Skeletal muscle cell (primary cell): ENCODE results near the gene CDH20.

ENCODE experiments used
- DNase-seq: peaks from one replicate; pipeline ENCODE4 v3.0.0-alpha.2; 2010; ENCODE audit warnings: low read depth
- H3K4me3 ChIP-seq: 2 replicates; pipeline ENCODE4 v1.5.1; 2011; ENCODE audit warnings: low read depth, mild to moderate bottlenecking, control low read depth, low read length, moderate library complexity

CDH20 gene

DNA sequence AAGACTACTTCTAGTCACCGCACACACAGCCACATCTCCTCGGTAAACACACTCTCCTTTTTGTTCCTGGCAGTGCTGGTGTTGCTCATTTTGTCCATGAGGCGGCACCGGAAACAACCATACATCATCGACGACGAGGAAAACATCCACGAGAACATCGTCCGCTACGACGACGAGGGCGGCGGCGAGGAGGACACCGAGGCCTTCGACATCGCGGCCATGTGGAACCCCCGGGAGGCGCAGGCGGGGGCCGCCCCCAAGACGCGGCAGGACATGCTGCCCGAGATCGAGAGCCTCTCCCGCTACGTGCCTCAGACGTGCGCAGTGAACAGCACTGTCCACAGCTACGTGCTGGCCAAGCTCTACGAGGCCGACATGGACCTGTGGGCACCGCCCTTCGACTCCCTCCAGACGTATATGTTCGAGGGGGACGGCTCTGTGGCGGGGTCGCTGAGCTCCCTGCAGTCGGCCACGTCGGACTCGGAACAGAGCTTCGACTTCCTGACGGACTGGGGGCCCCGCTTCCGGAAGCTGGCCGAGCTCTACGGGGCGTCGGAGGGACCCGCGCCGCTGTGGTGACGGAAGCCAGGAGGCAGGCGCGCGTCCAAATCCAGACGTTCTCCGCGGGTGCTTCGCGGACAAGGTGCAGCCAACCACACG is 221.0 kb downstream of the CDH20 start:
- H3K4me3 ChIP-seq, result no peak overlapping the region
- no peak for DNase-seq

DNA sequence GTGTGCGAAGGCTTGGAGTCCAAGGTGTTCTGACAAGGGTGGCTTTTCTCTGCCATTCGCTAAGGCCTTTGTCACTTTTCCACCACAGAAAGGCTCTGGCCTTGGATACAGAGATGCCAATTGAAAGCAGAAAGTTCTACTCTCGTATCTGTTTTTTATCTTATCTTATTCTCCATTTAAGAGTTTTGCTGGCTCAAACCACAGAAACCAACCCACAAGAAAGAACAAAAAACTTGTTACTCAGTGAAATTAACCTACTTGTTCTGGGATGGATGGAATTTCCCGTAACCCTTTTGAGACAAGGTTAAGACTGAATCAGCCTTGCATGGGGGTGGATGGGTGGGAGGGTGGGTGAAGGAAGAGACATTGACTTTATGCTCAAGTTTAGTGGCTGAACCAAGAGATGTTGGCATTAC is 221.7 kb downstream of the CDH20 start:
- no peak overlapping the region for H3K4me3 ChIP-seq
- no peak for DNase-seq

DNA sequence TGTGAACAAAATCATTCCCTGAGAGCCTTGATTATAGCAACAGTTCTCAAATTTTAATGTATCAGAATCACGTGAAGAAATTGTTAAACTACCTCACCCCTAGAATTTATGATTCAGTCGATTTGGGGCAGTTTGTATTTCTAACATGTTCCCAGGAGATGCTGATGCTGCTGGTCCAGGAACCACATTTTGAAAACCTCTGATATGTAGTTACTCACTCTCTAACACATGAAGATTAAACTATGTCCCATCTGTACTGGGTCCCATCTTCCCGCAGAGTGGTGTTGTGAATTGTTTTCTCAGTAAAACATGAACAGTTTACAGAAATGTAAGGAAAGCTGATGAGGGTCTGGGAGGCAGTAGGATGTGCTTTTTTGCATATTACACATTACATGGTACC is 223.1 kb downstream of the CDH20 start:
- no peak for DNase-seq
- no peak overlapping the region for H3K4me3 ChIP-seq

DNA sequence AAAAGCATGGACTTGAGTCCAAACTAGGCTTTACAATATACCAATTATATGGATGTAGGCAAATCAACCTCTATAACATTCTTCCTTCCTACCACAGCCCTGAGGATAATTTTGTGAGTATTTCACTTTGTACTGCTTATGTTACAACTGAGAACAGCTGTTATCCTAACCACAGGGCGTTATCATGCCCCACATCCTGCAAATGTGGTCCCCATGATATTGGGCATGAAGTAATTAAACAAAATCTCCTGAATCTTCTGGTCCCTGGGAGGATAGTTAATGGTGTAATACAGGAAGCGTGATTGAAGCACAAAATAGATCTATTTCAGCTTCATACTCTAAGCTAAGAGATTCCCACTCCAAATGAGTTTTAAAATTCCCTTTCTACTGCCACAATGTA is 223.6 kb downstream of the CDH20 start:
- no peak overlapping the region for H3K4me3 ChIP-seq
- DNase-seq, result no peak

DNA sequence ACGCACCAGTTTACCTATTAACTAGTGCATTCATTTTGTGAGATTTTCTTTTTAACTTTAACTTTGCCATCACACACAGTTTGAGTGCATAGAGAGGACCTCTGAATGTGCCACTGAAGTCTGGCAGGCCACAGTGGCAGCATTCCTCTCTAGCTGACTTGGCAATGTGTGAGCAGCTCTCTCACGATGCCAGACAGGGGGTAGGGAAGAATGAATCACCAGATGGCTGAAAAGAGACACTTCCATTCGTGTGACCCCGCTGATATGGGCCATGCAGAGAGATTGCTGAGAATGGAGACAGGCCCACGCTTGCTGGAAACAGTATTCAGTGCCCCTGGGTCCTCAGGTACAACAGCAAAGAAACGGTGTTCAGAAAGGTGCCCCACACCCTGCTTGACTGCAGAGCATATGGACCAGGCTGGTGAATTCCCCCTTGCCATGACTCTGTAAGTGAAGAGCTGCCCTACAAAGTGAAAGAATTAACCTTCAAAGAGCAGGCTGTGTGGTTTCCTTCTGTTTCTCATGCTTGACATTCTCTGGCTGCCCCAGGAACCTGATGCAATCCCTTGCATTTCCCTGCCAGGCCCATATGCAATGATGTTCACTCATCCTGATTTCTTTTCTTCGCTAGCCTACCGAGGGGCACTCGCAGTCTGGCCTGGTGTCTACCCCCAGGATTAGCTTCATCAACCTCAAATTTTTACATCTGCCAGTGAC is 236.1 kb downstream of the CDH20 start:
- peak; percentile 60 for DNase-seq
- no peak overlapping the region for H3K4me3 ChIP-seq

DNA sequence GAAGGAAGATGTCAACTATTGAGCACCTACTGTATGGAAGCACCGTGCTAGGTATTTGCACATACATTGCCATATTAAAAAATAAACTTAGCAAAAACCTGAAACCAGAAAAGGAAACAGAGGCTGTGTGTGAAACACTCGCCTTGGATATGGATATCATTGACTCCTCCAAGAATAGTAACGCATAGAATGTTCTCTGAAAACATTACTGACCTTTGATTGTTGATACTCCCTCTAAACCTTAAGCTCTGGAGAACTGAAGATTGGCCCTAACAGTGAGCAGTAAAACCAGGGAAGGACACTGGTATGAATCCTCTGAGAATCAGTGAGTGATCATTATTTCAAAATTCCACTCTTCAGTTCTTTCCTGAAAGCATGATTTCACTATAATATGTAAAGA is 236.8 kb downstream of the CDH20 start:
- DNase-seq, result no peak
- no peak overlapping the region for H3K4me3 ChIP-seq

DNA sequence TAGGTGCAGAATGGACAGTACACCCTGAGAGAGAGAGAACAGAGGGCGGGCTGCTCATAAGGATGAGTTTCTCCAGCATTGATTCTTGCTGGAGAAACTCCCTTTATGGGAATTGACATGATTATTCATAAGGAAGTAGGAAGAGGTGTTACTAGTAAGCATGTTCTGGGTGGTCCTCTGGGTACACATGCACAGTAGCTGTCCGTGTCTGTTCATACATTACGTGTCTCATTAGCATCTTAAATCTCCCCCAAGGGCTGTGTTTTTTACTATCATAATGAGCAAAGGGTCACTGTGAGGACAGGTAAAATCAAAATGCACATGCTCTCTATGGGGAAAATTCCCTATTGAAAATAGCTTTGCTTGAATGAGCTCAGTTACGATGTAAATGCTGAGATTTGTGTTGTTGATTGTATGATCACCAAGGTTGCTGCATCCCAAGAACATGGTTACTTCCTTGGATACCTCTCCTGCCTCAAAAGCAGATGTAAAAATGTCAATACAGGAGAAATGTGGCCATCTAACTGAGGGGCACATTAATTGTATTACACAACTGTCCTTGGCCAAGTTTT is 238.9 kb downstream of the CDH20 start:
- no peak for DNase-seq
- H3K4me3 ChIP-seq, result no peak overlapping the region

DNA sequence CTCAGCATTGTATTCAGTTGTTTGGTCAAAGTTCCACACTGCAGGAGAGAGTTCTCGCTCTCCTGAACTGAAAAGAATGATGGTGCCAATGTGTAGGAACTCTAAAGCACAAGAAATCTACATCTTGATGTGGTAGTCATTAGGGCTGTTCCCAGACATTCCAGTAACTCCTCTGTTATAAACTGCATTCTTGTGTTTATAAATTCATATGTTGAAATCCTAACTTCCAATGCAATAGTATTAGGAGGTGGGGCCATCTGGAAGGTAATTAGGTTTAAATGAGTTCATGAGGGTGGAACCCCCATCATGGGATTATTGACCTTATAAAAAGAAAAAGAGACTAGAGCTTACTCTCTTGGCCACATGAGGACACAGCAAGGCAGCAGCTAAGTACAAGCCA is 239.6 kb downstream of the CDH20 start:
- H3K4me3 ChIP-seq, result no peak overlapping the region
- DNase-seq, result no peak

DNA sequence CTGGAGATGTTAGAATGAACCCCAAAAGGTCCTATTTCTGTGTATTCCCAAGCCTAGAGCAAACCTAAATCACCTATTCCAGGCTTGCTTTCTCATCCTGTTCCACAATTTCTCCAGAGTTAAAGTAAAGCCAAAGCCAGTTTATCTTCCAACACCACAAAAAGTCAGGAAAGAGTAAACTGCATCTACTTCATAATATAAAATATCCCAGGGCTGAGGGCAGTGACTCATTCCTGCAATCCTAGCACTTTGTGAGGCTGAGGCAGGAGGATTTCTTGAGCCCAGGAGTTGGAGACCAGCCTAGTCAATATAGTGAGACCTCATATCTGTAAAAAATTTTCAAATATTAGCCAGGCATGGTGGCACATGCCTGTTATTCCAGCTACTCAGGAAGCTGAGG is 241.4 kb downstream of the CDH20 start:
- H3K4me3 ChIP-seq, result no peak overlapping the region
- DNase-seq, result no peak

DNA sequence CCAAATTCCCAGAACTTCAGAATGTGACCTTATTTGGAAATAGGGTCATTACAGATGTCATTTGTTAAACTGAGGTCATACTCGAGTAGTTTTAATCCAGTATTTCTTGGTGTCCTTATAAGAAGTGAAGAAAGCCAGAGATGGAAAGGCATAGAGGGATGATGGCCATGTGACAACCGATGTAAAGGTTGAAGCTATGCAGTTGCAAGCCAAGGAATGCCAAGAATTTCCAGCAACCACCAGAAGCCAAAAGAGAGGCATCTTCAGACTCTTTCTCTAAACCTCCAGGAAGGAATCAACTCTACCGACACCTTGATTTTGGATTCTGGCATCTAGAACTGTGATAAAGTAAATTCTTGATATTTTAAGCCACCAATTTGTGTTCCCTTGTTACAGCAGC is 242.2 kb downstream of the CDH20 start:
- H3K4me3 ChIP-seq, result no peak overlapping the region
- DNase-seq, result no peak

DNA sequence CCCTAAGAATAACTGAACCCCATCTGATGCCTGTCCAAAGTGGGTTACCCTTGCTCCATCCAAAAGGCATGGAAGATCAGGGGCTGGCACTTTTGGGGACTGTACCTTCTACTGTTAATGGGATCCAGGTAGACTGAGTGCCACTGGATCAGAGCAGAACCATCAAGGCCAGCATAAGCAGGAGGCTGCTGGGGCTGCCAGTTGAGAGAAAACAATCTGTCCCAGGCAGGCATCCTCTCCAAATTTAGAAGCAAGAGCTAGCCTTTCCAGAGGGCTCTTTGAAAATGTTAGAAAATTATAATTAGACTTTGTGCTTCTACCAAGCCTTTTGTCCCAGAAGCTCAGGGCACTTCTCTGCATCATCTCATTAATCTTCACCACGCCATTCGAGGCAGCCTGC is 245.6 kb downstream of the CDH20 start:
- no peak overlapping the region for H3K4me3 ChIP-seq
- no peak for DNase-seq

DNA sequence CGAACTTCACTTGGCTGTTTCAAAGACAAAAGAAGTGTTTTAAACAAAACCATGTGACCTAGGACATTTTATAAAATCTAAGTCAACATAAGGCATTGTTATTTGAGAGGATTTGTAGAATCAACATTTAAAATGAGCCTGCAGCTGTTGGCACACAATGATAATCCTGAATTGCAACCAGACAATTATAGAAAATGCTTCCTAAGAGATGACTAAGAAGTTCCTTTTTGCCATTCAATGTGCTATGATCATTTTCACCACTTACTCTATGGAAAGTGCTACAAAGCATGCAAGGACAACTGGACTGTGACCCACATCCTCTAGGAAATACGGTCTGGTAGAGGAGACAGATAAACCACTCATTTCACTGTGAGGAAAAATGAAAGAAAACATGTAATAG is 246.4 kb downstream of the CDH20 start:
- no peak for DNase-seq
- no peak overlapping the region for H3K4me3 ChIP-seq

DNA sequence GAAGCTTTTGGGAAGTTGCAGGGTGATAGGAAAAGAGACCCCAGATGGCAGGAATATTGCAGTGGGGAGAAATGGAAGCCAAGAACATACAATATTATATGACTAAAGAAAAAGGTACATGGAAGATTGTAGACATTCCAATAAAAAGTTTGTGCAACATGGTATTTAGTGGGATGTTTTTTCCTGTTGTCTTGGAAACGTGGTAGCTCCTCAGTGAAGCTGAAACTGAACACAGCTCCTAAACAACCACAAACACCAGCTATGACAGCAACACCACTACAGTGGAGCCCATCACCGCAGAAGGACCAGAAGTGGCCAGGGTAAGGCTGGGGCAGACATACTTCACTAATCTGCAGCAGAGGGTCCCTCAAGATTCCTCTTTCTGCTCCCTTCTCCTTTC is 246.8 kb downstream of the CDH20 start:
- no peak for DNase-seq
- no peak overlapping the region for H3K4me3 ChIP-seq

DNA sequence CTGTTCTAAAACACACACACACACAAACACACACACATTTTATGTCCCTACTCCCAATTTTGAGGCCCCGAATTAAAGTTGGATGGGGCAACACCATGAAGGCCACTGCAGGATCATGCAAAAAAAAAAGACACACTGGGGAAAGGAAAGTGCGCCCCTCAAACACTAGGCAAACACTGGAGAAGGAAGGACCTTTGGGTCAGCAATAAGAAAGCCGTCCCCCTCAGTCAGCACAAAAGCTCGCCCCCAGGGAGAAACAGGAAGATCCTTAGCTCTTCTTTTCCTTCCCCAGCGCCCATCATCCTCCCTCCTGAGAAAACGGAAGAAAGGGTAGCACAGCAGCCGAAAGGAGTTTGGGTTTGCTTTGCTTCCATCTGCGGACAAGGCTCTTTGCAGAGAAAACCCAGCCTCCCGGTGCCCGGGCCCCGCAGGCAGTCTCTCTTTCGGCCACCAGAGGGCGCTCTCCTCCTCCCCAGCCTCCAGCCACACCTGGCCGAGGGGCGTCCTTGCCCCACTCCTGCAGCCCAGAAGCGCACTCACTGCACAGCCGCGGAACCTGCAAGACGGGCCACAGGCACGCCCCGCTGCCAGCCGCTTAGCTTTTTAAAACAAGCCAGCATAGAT is 248.5 kb downstream of the CDH20 start:
- peak overlapping the region; percentile 38 for H3K4me3 ChIP-seq
- DNase-seq, result no peak

DNA sequence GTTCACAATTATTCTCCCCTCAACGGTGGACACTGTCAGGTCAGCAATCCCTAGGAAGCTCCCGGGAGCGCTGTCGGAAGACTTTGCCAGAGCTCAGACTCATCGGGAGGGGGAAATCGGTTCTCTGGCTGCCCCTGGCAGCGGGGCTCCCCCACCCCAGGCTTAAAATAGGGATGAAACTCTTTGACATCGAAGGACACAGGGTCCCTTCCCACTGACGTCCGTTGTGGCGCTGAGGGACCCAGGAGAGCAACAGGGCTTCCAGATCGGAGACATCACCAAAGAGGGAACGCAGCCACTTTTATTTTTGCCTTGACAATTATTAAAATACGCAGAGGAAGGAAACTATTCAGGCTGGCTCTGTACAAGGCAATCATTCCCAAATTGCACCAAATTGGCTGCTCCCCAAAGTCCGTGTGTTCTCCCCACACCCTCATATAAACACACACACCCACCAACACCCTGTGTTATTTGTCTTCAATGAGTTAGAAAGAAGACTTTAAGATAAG is 249.0 kb downstream of the CDH20 start:
- H3K4me3 ChIP-seq, result peak overlapping the region; percentile 38
- no peak for DNase-seq

DNA sequence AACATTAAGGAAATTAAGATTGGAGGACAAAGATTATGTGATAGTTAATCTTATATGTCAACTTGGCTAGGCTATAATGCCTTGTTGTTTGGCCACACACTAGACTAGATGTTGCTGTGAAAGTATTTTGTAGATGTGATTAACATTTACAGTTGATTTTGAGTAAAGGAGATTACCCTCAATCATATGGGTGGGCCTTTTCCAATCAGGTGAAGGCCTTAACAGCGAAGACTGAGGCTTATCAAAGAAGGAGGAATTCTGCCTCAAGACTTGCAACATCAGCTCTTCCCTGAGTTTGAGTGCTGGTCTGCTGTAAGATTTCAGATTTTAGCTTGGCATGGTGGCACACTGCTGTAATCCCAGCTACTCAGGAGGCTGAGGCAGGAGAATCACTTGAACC is 250.3 kb downstream of the CDH20 start:
- no peak for DNase-seq
- no peak overlapping the region for H3K4me3 ChIP-seq

DNA sequence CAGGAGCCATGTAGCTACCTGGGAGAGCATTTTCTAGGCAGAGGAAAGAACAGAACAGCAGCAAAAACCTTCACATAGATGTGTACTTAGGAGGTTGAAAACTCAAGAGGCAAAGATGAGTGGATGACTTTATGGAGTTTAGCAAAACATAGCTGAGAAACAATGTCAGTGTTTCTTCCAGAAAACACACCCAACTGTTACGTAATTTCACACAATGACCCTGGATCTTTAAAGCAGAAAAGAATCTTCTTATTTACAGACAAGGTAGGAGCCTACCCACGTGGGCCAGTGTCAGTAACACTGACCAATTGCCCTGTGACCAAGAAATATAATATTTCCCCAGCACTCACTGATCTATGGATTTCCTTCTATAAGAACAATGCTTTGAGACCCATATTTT is 254.6 kb downstream of the CDH20 start:
- H3K4me3 ChIP-seq, result no peak overlapping the region
- DNase-seq, result no peak

DNA sequence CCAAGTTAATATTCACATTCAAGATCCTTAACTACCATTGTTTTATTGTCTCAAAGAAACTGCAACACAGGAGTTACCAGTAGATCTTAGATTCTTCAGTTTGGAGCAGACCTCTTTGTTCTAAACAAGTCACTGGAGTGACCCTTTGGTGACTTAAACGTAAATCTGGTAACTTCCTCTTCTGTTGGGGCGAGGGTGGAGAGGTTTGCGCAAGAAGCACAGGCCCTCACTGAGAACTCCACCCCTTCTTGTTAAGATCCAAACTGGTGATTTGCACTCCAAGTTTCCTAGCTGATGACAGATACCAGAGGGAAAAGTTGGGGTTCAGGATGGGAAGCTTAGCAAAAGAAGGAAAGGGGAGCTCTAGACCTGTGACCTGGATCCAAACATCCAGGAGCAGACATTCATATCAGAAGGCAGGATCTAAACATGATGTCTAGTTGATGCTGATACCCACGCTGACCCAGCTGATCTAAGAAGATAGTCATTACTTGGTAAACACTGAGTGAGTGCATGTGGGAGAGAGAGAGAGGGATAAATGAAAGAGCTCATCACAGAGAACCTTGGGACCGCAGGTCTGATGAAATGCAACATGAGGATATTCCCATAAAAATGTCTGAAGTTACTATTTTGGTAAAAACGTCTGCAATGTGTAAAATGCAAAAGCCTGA is 256.0 kb downstream of the CDH20 start:
- no peak overlapping the region for H3K4me3 ChIP-seq
- no peak for DNase-seq

DNA sequence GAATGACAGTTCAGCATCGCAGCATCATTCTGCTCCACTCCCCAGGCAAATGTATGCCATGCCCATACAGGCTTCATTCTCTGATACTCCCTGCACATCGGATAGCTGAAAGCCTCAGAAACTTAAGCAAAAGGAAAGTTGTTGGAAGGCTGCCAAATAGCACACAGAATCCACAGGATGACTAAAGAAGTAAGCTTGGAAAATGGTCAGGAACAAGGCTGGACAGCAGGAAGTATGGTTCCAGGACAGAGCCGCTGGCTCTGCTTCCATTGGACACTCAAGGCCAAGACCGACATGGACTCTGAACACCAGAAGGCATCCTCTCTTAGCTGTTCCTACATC is 256.5 kb downstream of the CDH20 start:
- no peak overlapping the region for H3K4me3 ChIP-seq
- DNase-seq, result peak; percentile 77

DNA sequence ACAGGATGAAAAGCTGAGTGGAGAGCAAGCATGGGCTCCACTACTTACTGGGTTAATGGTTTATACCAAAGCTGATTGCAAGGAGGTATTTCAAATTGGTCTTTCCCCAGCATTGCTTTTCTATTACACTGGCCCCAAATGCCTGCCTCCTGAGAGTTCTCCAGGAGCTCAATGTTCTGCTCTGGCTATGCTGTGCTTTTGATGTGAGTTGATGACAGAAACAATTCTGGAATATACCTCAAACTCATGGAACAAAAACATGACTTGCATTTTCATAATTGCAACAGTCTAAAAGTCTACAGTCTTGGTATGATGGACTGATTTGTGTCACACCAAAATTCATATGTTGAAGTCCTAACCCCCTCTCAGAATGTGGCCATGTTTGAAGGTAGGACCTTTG is 258.0 kb downstream of the CDH20 start:
- H3K4me3 ChIP-seq, result no peak overlapping the region
- DNase-seq, result peak; percentile 56
